Osteocyte (in vitro differentiated cells): ENCODE data around the gene GHRHR. TPM values are rescaled to one million over a fixed set of nuclear protein-coding genes. Genes with fewer than 3 reads are reported as not detected.
A peak's percentile ranks its signal among the peaks of the same experiment; 100 is the strongest.

Experiments used
- DNase-seq: peaks from one replicate; pipeline ENCODE4 v3.0.0; 2021; ENCODE audit warnings: mixed read lengths; ENCODE audit not compliant: unreplicated experiment; ENCODE audit errors: extremely low spot score
- H3K27ac Mint-ChIP-seq: one replicate; pipeline ENCODE4 v1.8.0; 2021; ENCODE audit warnings: mild to moderate bottlenecking, mixed read lengths; ENCODE audit not compliant: unreplicated experiment
- H3K27me3 Mint-ChIP-seq: one replicate; pipeline ENCODE4 v1.8.0; 2021; ENCODE audit warnings: mixed read lengths; ENCODE audit not compliant: unreplicated experiment
- H3K36me3 Mint-ChIP-seq: one replicate; pipeline ENCODE4 v1.8.0; 2021; ENCODE audit warnings: mixed read lengths; ENCODE audit not compliant: unreplicated experiment
- H3K4me1 Mint-ChIP-seq: one replicate; pipeline ENCODE4 v1.8.0; 2021; ENCODE audit warnings: mixed read lengths; ENCODE audit not compliant: unreplicated experiment
- H3K4me3 Mint-ChIP-seq: one replicate; pipeline ENCODE4 v1.8.0; 2021; ENCODE audit warnings: mild to moderate bottlenecking, moderate library complexity, mixed read lengths; ENCODE audit not compliant: unreplicated experiment
- H3K9me3 Mint-ChIP-seq: one replicate; pipeline ENCODE4 v1.8.0; 2021; ENCODE audit warnings: mixed read lengths; ENCODE audit not compliant: unreplicated experiment
- total RNA-seq: library from RNA; stranded (reverse); gene quantifications from 2 replicates; pipeline ENCODE4 v1.2.1, GENCODE V29; 2021
- TF ChIP-seq, protein P1 (sequence below): fragments of 200-600 bp; sonication (generic); IDR thresholded peaks from 2 replicates; pipeline ENCODE4 v1.5.0; 2021; ENCODE audit warnings: antibody characterized with exemption, mild to moderate bottlenecking, moderate library complexity

The GHRHR gene
- total RNA-seq, 1 donor from 2014 or later, result not detected

DNA sequence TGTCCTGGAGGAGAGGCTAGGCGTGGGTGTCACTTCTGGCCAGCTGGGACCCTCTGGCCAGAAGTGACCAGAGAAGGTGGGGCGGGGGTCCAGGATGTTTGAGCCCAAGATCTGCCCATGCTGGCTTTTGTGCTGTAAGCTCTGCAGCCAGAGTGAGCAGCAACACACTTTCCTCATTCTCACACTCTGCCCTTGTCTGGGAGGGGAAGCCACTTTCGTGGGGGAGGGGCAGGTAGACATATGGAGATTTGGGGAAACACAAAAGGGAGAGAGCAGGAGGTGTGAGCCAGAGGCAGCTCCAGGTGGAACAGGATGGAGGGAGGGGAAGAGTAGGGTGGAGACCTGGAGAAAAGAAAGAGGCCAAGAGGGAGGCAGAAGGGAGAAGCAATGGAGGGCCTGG is 56.9 kb downstream of the GHRHR start:
- Mint-ChIP-seq H3K27me3 (peaks cover 15% of the 10 kb centered on the region), H3K27ac (no peak overlapping the region), H3K36me3 (no peaks in the 10 kb centered on the region), H3K4me3 (no peak overlapping the region), H3K9me3 (no peaks in the 10 kb centered on the region), H3K4me1 (no peaks in the 10 kb centered on the region)
- TF ChIP-seq, protein P1, sequence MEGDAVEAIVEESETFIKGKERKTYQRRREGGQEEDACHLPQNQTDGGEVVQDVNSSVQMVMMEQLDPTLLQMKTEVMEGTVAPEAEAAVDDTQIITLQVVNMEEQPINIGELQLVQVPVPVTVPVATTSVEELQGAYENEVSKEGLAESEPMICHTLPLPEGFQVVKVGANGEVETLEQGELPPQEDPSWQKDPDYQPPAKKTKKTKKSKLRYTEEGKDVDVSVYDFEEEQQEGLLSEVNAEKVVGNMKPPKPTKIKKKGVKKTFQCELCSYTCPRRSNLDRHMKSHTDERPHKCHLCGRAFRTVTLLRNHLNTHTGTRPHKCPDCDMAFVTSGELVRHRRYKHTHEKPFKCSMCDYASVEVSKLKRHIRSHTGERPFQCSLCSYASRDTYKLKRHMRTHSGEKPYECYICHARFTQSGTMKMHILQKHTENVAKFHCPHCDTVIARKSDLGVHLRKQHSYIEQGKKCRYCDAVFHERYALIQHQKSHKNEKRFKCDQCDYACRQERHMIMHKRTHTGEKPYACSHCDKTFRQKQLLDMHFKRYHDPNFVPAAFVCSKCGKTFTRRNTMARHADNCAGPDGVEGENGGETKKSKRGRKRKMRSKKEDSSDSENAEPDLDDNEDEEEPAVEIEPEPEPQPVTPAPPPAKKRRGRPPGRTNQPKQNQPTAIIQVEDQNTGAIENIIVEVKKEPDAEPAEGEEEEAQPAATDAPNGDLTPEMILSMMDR, result no peak
- DNase-seq, result no peak

DNA sequence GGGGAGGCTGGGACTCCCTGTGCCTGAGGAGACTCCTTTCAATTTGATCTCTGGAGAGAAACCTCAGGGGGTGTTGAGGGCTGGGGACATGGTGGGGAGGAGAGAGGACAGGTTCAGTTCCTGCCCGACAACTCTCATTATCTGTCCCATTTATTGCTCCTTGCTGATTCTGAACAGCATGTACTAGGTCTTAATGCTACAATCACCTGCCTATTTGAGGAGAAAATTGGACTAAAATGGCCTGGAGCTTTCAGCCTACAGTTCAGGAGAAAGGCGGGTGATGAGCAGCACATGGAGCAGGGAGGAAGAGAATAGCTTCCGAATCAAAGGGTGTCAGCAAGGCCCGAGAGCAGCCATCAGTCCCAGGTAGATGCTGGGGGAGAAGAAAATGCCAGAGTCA is 58.4 kb downstream of the GHRHR start:
- Mint-ChIP-seq H3K9me3 (no peaks in the 10 kb centered on the region), H3K4me1 (peaks cover 2% of the 10 kb centered on the region), H3K27me3 (peaks cover 15% of the 10 kb centered on the region), H3K36me3 (no peaks in the 10 kb centered on the region), H3K4me3 (no peak overlapping the region), H3K27ac (no peak overlapping the region)
- TF ChIP-seq, protein P1, result no peak
- DNase-seq, result no peak

DNA sequence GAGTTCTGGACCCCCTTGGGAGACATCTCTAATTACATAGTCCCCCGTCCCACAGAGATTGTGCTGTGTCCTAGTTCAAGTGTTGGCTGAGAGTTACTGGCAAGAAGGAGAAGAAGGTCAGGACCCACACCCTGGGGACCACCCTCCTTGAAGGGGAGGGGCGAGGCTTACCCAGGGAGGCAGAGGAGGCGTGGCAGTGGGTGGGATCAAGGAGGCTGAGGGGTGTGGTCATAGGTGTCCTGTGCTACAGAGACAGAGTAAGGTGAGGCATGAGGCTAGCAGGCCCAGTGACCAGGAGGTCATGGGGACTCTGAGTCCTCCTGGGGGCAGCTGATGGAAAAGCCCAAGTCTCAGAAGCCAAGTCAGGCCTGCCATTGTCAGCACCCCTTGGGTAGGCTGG is 59.0 kb downstream of the GHRHR start:
- H3K4me1 Mint-ChIP-seq, result peaks cover 4% of the 10 kb centered on the region
- H3K36me3 Mint-ChIP-seq, result no peaks in the 10 kb centered on the region
- H3K27me3 Mint-ChIP-seq, result peaks cover 15% of the 10 kb centered on the region
- DNase-seq, result no peak
- H3K27ac Mint-ChIP-seq, result no peak overlapping the region
- H3K4me3 Mint-ChIP-seq, result no peak overlapping the region
- H3K9me3 Mint-ChIP-seq, result no peaks in the 10 kb centered on the region
- TF ChIP-seq, protein P1, result no peak

DNA sequence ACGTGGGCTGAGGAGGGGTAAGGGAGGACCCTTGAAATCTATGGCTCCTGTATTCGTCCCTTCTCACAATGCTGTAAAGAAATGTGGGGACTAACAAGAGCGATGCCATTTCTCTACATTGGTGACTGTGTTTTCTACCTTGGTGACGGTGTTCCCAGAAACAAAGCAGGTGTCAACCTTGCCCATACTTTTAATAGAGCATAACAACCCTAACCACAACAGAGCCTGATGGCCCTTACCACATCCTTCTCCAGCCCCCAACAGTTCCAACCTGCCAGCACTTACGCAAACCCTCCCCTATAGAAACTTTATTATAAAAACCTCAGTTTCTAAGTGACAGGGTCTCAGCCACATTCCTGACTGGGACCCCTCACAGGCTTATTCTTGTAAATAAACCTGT is 60.1 kb downstream of the GHRHR start:
- TF ChIP-seq, protein P1, result no peak
- DNase-seq, result no peak
- H3K36me3 Mint-ChIP-seq, result no peaks in the 10 kb centered on the region
- peaks cover 18% of the 10 kb centered on the region for H3K27me3 Mint-ChIP-seq
- H3K4me1 Mint-ChIP-seq, result peaks cover 4% of the 10 kb centered on the region
- no peaks in the 10 kb centered on the region for H3K9me3 Mint-ChIP-seq
- no peak overlapping the region for H3K27ac Mint-ChIP-seq
- H3K4me3 Mint-ChIP-seq, result no peak overlapping the region

DNA sequence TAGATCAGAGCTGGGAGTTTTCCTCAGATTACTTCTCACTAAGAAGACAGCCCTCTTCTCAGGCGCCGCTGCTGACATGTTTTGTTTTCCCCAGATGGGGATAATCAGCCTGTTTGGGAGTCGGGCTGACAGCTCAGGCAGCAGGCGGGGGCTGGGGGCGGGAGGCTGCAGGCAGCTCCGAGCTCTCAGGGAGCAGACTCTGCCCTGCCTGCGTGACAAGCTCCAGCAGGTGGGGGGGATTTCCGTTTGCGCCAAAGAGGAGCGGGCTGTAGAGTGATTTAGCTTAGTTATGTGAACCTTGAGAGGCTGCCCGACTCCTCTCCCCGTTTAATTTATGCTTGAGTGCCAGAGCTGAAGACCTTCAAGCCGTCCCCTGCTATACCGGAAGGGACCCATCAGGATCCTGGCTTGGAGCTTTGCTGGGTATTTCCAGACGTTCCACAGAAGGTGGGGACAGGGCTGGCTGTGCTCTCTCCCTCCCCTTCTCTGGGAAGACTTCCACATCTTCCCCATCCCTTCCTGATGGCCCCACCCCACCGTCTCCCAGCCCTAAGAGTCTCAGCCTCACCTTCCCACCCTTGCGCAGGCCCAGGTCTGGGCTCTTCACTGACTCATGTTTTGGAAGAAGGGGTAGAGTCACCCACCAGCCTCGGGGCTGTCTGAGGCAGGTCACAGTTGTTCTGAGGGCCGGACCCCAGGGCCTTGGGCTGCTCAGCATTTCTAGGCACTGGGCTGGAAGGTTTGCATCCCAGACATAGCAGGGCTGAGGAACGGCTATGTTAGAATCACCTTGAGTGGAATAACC is 63.6 kb downstream of the GHRHR start:
- DNase-seq, result no peak
- Mint-ChIP-seq H3K9me3 (no peaks in the 10 kb centered on the region), H3K27me3 (peaks cover 11% of the 10 kb centered on the region), H3K36me3 (no peaks in the 10 kb centered on the region), H3K27ac (no peak overlapping the region), H3K4me1 (peaks cover 4% of the 10 kb centered on the region), H3K4me3 (peak overlapping the region; percentile 32)
- TF ChIP-seq, protein P1, result no peak
